ENCODE results near the gene CC2D2A. TPM values are rescaled to one million over a fixed set of nuclear protein-coding genes. Genes with fewer than 3 reads are reported as not detected.
A peak's percentile ranks its signal among the peaks of the same experiment; 100 is the strongest.

CC2D2A gene
- polyA plus RNA-seq, 1 donor from 2014 or later, result 8.6 TPM

DNA sequence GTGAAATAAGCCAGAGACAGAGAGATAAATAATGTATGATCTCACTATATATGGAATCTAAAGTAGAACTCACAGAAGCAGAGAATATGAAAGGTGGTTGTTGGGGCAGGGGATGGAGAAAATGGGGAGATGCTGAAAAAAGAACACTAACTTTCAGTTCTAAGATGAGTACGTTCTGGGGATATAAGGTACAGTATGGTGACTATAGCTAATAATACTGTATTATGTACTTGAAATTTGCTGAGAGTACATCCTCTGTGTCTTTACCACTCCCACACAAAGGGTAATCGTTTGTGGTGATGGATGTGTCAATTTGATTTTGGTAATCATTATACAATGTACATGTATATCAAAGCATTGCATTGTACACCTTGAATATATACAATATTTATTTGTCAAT is 178.9 kb downstream of the CC2D2A start:
- Histone ChIP-seq H3K9me3 (ENCODE audit: low read length) (no peaks in the 10 kb centered on the region), H3K27ac (ENCODE audit: low read length) (no peak overlapping the region), H4K20me1 (ENCODE audit: insufficient read depth) (no peaks in the 10 kb centered on the region)

DNA sequence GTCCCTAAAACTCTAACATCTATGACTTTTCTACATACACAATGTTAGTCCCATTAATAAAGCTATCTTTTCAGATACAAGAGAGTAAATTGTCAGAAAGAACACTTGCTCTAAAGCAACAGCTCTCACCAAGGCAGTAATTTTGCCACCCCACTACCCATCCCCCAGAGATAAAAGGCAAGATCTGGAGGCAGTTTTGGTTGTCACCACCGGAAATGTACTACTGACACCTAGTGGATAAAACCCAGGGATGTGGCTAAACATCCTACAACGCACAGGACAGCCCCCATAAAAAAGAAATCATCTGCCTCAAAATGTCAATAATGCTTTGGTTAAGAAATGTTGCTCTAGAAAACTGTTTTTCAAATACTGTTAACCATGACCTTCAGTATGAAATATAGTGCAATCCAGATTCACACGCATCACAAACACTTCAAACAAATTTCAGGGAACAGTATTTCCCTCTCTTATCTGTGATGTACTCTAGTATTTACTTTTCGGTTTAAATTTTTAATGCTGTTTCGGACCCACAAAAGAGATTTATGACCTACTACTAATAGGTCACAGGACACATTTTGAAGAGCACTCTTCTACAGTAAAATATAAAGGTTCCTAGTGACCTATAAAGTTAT is 180.3 kb downstream of the CC2D2A start:
- TF ChIP-seq RAD21 (conservative IDR thresholded peaks at IDR 0.05) (peak; percentile 57), EP300 (conservative IDR thresholded peaks at IDR 0.05; ENCODE audit: poor library complexity, severe bottlenecking) (no peak), SMC3 (conservative IDR thresholded peaks at IDR 0.05; ENCODE audit: poor library complexity) (peak; percentile 42), POLR2AphosphoS5 (IDR thresholded peaks at IDR 0.05) (no peak)
- TF ChIP-seq, protein P1, sequence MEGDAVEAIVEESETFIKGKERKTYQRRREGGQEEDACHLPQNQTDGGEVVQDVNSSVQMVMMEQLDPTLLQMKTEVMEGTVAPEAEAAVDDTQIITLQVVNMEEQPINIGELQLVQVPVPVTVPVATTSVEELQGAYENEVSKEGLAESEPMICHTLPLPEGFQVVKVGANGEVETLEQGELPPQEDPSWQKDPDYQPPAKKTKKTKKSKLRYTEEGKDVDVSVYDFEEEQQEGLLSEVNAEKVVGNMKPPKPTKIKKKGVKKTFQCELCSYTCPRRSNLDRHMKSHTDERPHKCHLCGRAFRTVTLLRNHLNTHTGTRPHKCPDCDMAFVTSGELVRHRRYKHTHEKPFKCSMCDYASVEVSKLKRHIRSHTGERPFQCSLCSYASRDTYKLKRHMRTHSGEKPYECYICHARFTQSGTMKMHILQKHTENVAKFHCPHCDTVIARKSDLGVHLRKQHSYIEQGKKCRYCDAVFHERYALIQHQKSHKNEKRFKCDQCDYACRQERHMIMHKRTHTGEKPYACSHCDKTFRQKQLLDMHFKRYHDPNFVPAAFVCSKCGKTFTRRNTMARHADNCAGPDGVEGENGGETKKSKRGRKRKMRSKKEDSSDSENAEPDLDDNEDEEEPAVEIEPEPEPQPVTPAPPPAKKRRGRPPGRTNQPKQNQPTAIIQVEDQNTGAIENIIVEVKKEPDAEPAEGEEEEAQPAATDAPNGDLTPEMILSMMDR (IDR thresholded peaks at IDR 0.05; ENCODE audit: poor library complexity, severe bottlenecking), result peak; percentile 63
- Histone ChIP-seq H3K27me3 (ENCODE audit: insufficient read depth, low read depth, low read length) (no peaks in the 10 kb centered on the region), H3K36me3 (ENCODE audit: insufficient read depth, low read length) (no peaks in the 10 kb centered on the region), H3K4me3 (ENCODE audit: low read length) (no peak overlapping the region), H3K79me2 (replicated peaks; ENCODE audit: insufficient read depth, low read length) (peaks cover 80% of the 10 kb centered on the region), H3F3A (ENCODE audit: insufficient read depth, low read length, poor library complexity, severe bottlenecking) (peaks cover 11% of the 10 kb centered on the region), H3K4me2 (ENCODE audit: low read length) (no peak overlapping the region), H3K9me2 (ENCODE audit: insufficient read depth, low read length) (no peaks in the 10 kb centered on the region), H2AFZ (ENCODE audit: low read depth, low read length) (no peak overlapping the region), H3K27ac (ENCODE audit: low read length) (no peak overlapping the region), H4K20me1 (ENCODE audit: insufficient read depth) (no peaks in the 10 kb centered on the region), H3K9me3 (ENCODE audit: low read length) (no peaks in the 10 kb centered on the region), H3K9ac (ENCODE audit: low read length) (no peak overlapping the region)

More for the DNA sequence above, 178.9 kb downstream of the CC2D2A start:
- Histone ChIP-seq H3K9me2 (ENCODE audit: insufficient read depth, low read length) (no peaks in the 10 kb centered on the region), H3K27me3 (ENCODE audit: insufficient read depth, low read depth, low read length) (no peaks in the 10 kb centered on the region), H3F3A (ENCODE audit: insufficient read depth, low read length, poor library complexity, severe bottlenecking) (peaks cover 5% of the 10 kb centered on the region), H3K4me3 (ENCODE audit: low read length) (no peak overlapping the region), H2AFZ (ENCODE audit: low read depth, low read length) (no peak overlapping the region), H3K36me3 (ENCODE audit: insufficient read depth, low read length) (no peaks in the 10 kb centered on the region), H3K9ac (ENCODE audit: low read length) (no peak overlapping the region), H3K4me2 (ENCODE audit: low read length) (no peak overlapping the region), H3K79me2 (replicated peaks; ENCODE audit: insufficient read depth, low read length) (peaks cover 85% of the 10 kb centered on the region)
- TF ChIP-seq RAD21 (conservative IDR thresholded peaks at IDR 0.05), result no peak
- no peak for TF ChIP-seq SMC3 (conservative IDR thresholded peaks at IDR 0.05; ENCODE audit: poor library complexity)
- TF ChIP-seq, protein P2, sequence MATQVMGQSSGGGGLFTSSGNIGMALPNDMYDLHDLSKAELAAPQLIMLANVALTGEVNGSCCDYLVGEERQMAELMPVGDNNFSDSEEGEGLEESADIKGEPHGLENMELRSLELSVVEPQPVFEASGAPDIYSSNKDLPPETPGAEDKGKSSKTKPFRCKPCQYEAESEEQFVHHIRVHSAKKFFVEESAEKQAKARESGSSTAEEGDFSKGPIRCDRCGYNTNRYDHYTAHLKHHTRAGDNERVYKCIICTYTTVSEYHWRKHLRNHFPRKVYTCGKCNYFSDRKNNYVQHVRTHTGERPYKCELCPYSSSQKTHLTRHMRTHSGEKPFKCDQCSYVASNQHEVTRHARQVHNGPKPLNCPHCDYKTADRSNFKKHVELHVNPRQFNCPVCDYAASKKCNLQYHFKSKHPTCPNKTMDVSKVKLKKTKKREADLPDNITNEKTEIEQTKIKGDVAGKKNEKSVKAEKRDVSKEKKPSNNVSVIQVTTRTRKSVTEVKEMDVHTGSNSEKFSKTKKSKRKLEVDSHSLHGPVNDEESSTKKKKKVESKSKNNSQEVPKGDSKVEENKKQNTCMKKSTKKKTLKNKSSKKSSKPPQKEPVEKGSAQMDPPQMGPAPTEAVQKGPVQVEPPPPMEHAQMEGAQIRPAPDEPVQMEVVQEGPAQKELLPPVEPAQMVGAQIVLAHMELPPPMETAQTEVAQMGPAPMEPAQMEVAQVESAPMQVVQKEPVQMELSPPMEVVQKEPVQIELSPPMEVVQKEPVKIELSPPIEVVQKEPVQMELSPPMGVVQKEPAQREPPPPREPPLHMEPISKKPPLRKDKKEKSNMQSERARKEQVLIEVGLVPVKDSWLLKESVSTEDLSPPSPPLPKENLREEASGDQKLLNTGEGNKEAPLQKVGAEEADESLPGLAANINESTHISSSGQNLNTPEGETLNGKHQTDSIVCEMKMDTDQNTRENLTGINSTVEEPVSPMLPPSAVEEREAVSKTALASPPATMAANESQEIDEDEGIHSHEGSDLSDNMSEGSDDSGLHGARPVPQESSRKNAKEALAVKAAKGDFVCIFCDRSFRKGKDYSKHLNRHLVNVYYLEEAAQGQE (IDR thresholded peaks at IDR 0.05; ENCODE audit: borderline replicate concordance), result no peak
- TF ChIP-seq POLR2AphosphoS5 (IDR thresholded peaks at IDR 0.05), result no peak
- no peak for TF ChIP-seq TAF1 (IDR thresholded peaks at IDR 0.05; ENCODE audit: low read depth)
- TF ChIP-seq EZH2 (IDR thresholded peaks at IDR 0.05; ENCODE audit: borderline replicate concordance, insufficient read depth, low read length, poor library complexity, severe bottlenecking), result no peak
- TF ChIP-seq MXI1 (conservative IDR thresholded peaks at IDR 0.05; ENCODE audit: poor library complexity, severe bottlenecking), result no peak
- TF ChIP-seq EP300 (conservative IDR thresholded peaks at IDR 0.05; ENCODE audit: poor library complexity, severe bottlenecking), result no peak
- TF ChIP-seq, protein P1 (IDR thresholded peaks at IDR 0.05; ENCODE audit: poor library complexity, severe bottlenecking), result no peak

Small RNA genes within 50 kb of the gene (small RNA-seq; reads per million reads assigned to genes)
- 0 reads per million in 3 experiments for gene AC007016.1

Other genes starting within 250 kb of the CC2D2A start
- gene C1QTNF7, start 41.8 kb upstream of the CC2D2A start, polyA plus RNA-seq, result not detected in 2 replicates
- 67.3 and 70.6 TPM in 2 replicates for gene FBXL5, start 185.5 kb downstream of the CC2D2A start, polyA plus RNA-seq
- 182 and 238 TPM in 2 replicates for gene FAM200B, start 211.9 kb downstream of the CC2D2A start, polyA plus RNA-seq
- gene BST1, start 233.2 kb downstream of the CC2D2A start, polyA plus RNA-seq, result 0.32 and 1.6 TPM in 2 replicates

All from neural cell (in vitro differentiated cells).